Common myeloid progenitor, CD34-positive (primary cell): Measurements from ENCODE around the gene SLC25A39.
A peak's percentile ranks its signal among the peaks of the same experiment; 100 is the strongest.

Experiments used
- CTCF ChIA-PET: fragments of 350-600 bp; sonication (Branson Sonifier 250); formaldehyde crosslinking; loops from one replicate; lab custom pipeline; 2021; ENCODE audit warnings: antibody characterized with exemption; lab: Charles Lee
- POLR2A ChIA-PET: fragments of 350-600 bp; sonication (Branson Sonifier 250); formaldehyde crosslinking; loops from one replicate; lab custom pipeline; 2021; ENCODE audit warnings: antibody characterized with exemption; lab: Charles Lee
- DNase-seq, 3 donors: peaks; one replicate each; pipeline versions ENCODE4 v3.0.0 to v3.0.0-alpha.2; 2013
- H3K27ac ChIP-seq, 2 experiments: 1 replicate in 1 of 2; 2 replicates in 1 of 2; pipeline ENCODE4 v1.7.0; 2013; ENCODE audit warnings: inconsistent platforms in 2 of 2, low read length in 2 of 2, mild to moderate bottlenecking in 2 of 2, low read depth in 1 of 2, moderate library complexity in 1 of 2; ENCODE audit not compliant: severe bottlenecking in 2 of 2, insufficient read depth in 1 of 2, poor library complexity in 1 of 2
- H3K27me3 ChIP-seq, 5 experiments: replicated peaks in 2 of 5; 1 replicate in 3 of 5; 2 replicates in 2 of 5; pipeline versions ENCODE4 v1.6.1 to v1.7.0; 2013; ENCODE audit warnings: low read length in 4 of 5, mild to moderate bottlenecking in 2 of 5, moderate library complexity in 2 of 5, inconsistent platforms in 1 of 5; ENCODE audit not compliant: insufficient read depth in 5 of 5, control insufficient read depth in 4 of 5
- H3K36me3 ChIP-seq, 4 experiments: 1 replicate in 2 of 4; 2 replicates in 2 of 4; pipeline versions ENCODE4 v1.6.1 to v1.7.0; 2013; ENCODE audit warnings: low read length in 3 of 4, control low read depth in 1 of 4, mild to moderate bottlenecking in 1 of 4; ENCODE audit not compliant: control insufficient read depth in 4 of 4, insufficient read depth in 4 of 4
- H3K4me1 ChIP-seq, 4 experiments: 1 replicate in 3 of 4; 2 replicates in 1 of 4; pipeline versions ENCODE4 v1.6.1 to v1.7.1; 2013; ENCODE audit warnings: low read length in 3 of 4, mild to moderate bottlenecking in 3 of 4, control low read depth in 1 of 4, inconsistent platforms in 1 of 4, moderate library complexity in 1 of 4; ENCODE audit not compliant: control insufficient read depth in 4 of 4, insufficient read depth in 4 of 4; ENCODE audit errors: control extremely low read depth in 1 of 4
- H3K4me3 ChIP-seq, 7 experiments: 1 replicate in 4 of 7; 2 replicates in 3 of 7; pipeline versions ENCODE4 v1.5.1 to v1.7.0; 2013; ENCODE audit warnings: mild to moderate bottlenecking in 7 of 7, low read length in 6 of 7, moderate library complexity in 6 of 7, inconsistent platforms in 2 of 7, low read depth in 2 of 7, control low read depth in 1 of 7; ENCODE audit not compliant: insufficient read depth in 4 of 7, control insufficient read depth in 1 of 7; ENCODE audit errors: extremely low read depth in 1 of 7
- H3K9me3 ChIP-seq, 5 experiments: 1 replicate in 4 of 5; 2 replicates in 1 of 5; pipeline versions ENCODE4 v1.6.1 to v1.7.1; 2013; ENCODE audit warnings: low read length in 4 of 5, mild to moderate bottlenecking in 2 of 5, inconsistent platforms in 1 of 5, low read depth in 1 of 5, moderate library complexity in 1 of 5; ENCODE audit not compliant: control insufficient read depth in 4 of 5, insufficient read depth in 2 of 5; ENCODE audit errors: control extremely low read depth in 1 of 5
- whole genome bisulfite sequencing: methylation state at CpG from one replicate; pipeline ENCODE4 v1.1.5; 2013; ENCODE audit not compliant: insufficient coverage; 5-methylcytosine and 5-hydroxymethylcytosine counted together

SLC25A39 gene

DNA sequence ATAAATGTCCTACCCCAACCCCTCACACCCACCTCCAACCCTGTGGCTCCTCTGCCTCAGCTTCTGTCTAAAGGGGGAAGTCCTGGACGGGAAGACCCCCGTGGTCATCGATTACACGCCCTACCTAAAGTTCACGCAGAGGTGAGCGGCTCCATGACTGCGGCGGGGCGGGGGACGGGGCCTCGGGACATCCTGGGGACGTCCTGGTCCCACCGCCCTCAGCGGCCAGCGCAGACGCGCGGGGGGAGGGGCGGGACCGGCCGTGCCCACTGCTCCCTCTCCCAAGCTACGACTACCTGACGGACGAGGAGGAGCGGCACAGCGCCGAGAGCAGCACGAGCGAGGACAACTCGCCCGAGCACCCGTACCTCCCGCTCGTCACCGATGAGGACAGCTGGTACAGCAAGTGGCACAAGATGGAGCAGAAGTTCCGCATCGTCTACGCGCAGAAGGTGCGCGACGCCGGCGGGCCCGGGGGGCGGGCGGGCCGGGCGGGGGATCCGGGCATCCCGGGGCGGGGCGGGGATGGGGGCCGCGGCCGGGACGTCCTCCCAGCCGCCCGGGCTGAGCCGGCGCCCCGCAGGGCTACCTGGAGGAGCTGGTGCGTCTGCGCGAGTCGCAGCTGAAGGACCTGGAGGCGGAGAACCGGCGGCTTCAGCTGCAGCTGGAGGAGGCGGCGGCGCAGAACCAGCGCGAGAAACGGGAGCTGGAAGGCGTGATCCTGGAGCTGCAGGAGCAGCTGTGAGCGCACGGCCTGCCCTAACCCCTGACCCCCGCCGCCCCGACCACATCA, 9.6 kb downstream of the SLC25A39 start:
- H3K4me3 ChIP-seq: peak overlapping the region in 4 of 7 experiments; percentile 36 to 76 (median 56)

DNA sequence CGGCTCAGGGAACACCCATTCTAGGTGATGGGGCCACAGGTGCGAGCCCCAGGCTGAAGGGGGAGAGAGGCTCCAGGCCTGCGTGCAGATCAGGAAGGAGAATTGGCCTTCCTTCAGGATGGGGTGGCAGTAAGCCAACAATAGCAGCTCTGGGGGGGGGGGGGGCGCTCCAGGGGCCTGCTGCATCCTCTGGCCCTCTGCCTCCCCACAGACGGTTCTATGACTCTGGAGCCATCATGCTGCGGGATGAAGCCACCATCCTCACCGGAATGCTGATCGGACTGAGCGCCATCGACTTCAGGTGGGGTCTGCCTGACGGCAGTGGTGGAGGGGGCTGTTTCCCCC, 10.1 kb downstream of the SLC25A39 start:
- ChIA-PET POLR2A (interaction anchor here (0.9 kb wide), 1 partner anchor 9 kb away, joined by 3 read pairs; no protein-coding TSS in a partner anchor), CTCF (interaction anchor here (1.0 kb wide), 1 partner anchor 37 kb away, joined by 3 read pairs; no protein-coding TSS in a partner anchor)
- WGBS: 52% methylated on average over 6 of the region's 11 CpGs
- Histone ChIP-seq H3K4me1 (peaks cover 0 to 12% (median 6%) of the 10 kb centered on the region in 4 experiments), H3K4me3 (peak overlapping the region in 3 of 7 experiments; percentile 55 to 76 (median 56)), H3K9me3 (no peaks in the 10 kb centered on the region), H3K27me3 (peaks cover 9 to 53% (median 31%) of the 10 kb centered on the region in 5 experiments), H3K36me3 (peaks cover 0 to 3% (median 1%) of the 10 kb centered on the region in 4 experiments), H3K27ac (no peak overlapping the region)
- DNase-seq: no peak

More for the DNA sequence above, 9.6 kb downstream of the SLC25A39 start:
- no peak overlapping the region for H3K27ac ChIP-seq
- peaks cover 0 to 8% (median 6%) of the 10 kb centered on the region in 4 experiments for H3K36me3 ChIP-seq
- H3K9me3 ChIP-seq: no peaks in the 10 kb centered on the region
- CTCF ChIA-PET: interaction anchor here (1.0 to 1.2 kb wide), 2 partner anchors 36 to 90 kb away, joined by 3 read pairs; no protein-coding TSS in a partner anchor
- H3K4me1 ChIP-seq: peaks cover 0 to 12% (median 6%) of the 10 kb centered on the region in 4 experiments
- under 1% methylated on average over 54 of the region's 81 CpGs for WGBS
- H3K27me3 ChIP-seq: peaks cover 9 to 53% (median 31%) of the 10 kb centered on the region in 5 experiments
- POLR2A ChIA-PET: interaction anchor here (0.6 to 0.9 kb wide), 2 partner anchors 9 to 97 kb away, joined by 3 read pairs; no protein-coding TSS in a partner anchor
- peak in 2 of 3 donors; percentile 60 to 69 for DNase-seq

DNA sequence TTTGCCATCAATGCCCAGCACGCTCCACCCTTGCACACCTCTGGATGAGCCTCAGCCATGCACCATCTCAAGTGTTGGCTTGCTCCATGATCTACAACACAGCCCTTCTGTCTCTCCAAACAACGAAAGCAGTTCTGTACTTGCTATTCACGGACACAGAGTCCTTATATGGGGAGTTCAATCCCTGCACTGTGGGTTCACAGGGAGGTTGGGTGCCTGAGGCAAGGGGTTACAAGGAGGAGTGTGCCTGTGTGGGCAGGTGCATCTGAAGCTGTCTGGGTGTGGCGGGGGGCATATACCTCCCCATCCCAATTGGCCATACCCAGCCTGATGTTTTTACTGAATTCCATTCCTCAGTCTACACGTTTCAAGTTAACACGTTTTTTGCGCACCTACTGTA, 10.6 kb downstream of the SLC25A39 start:
- CTCF ChIA-PET: interaction anchor here (1.0 kb wide), 1 partner anchor 37 kb away, joined by 3 read pairs; no protein-coding TSS in a partner anchor
- POLR2A ChIA-PET: no interaction called here
- no peak overlapping the region for H3K27ac ChIP-seq
- peaks cover 9 to 53% (median 31%) of the 10 kb centered on the region in 5 experiments for H3K27me3 ChIP-seq
- H3K9me3 ChIP-seq: no peaks in the 10 kb centered on the region
- no peak overlapping the region for H3K4me3 ChIP-seq
- H3K36me3 ChIP-seq: no peaks in the 10 kb centered on the region
- no peak for DNase-seq
- peaks cover 0 to 16% (median 8%) of the 10 kb centered on the region in 4 experiments for H3K4me1 ChIP-seq
- WGBS: 100% methylated on average over 3 of the region's 7 CpGs

DNA sequence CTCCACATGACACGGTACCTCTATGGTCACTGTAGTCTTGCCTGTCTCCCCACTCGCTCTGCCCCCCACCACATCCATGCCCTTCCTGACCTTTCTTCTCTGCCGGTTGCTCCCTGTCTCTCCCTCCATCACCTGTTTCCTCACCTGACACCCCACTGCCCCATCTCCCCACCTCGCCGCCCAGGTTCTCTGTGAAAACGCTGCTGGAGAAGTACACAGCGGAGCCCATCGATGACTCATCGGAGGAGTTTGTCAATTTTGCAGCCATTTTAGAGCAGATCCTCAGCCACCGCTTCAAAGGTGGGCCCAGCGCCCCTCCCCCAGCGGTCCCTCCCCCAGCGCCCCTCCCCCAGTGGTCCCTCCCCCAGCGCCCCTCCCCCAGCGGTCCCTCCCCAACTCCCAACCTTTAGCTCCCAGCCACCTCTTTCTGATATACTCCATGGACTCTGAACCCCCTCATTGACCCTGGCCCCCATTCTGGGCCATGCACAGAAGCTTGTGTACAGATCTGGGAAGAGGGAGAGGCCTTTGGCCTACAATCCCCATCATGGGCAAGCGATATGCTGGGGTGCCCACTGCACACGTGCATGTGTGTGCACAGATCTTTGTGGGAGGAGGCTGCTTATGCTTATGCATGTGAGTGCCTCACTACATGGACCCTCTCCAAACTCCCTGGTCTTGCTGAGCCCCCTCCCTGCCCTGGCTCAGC, 12.1 kb downstream of the SLC25A39 start:
- 93% methylated on average over 11 of the region's 17 CpGs for WGBS

DNA sequence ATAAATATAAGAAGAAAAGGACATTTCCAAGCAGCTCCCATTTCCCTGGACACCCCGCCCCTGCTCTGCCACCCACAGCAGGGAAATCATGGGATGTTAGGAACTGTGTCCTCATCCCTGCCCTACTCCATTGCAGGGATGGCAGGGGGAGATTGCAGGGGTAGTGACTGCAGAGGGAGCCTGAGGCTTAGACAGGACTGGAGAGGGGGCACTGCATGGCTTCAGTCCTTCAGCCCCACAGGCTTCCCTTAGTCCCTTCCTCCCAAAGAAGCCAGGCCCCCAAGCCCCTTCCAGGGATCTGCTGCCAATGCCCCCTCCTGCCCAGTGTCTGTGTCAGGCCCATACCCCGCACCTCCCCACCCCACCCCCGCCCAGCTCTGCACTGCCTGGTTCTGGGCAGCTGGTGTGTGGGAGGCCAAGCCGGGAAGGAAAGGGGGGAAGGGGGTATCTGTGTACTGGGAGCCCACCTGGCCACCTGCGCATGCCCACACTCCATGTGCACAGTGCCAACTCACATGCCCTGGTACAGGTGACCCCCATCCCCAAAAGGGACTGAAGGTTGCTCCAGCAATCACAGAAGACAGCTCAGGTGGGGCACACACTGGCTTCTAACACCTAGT, 13.0 kb downstream of the SLC25A39 start:
- Histone ChIP-seq H3K9me3 (no peaks in the 10 kb centered on the region), H3K36me3 (no peaks in the 10 kb centered on the region), H3K4me3 (no peak overlapping the region), H3K27me3 (peaks cover 2 to 47% (median 30%) of the 10 kb centered on the region in 5 experiments), H3K4me1 (peaks cover 0 to 27% (median 18%) of the 10 kb centered on the region in 4 experiments), H3K27ac (no peak overlapping the region)
- CTCF ChIA-PET: interaction anchor here (1.1 to 2.7 kb wide), 2 partner anchors 17 to 101 kb away, joined by 3 to 11 read pairs; no protein-coding TSS in a partner anchor
- DNase-seq: no peak
- POLR2A ChIA-PET: no interaction called here
- 100% methylated on average over 1 of the region's 5 CpGs for WGBS

More for the DNA sequence above, 12.1 kb downstream of the SLC25A39 start:
- Histone ChIP-seq H3K36me3 (no peaks in the 10 kb centered on the region), H3K9me3 (no peaks in the 10 kb centered on the region), H3K4me1 (peaks cover 0 to 26% (median 17%) of the 10 kb centered on the region in 4 experiments), H3K27ac (no peak overlapping the region), H3K4me3 (no peak overlapping the region), H3K27me3 (peaks cover 6 to 47% (median 30%) of the 10 kb centered on the region in 5 experiments)
- DNase-seq: no peak
- ChIA-PET CTCF (no interaction called here), POLR2A (no interaction called here)

DNA sequence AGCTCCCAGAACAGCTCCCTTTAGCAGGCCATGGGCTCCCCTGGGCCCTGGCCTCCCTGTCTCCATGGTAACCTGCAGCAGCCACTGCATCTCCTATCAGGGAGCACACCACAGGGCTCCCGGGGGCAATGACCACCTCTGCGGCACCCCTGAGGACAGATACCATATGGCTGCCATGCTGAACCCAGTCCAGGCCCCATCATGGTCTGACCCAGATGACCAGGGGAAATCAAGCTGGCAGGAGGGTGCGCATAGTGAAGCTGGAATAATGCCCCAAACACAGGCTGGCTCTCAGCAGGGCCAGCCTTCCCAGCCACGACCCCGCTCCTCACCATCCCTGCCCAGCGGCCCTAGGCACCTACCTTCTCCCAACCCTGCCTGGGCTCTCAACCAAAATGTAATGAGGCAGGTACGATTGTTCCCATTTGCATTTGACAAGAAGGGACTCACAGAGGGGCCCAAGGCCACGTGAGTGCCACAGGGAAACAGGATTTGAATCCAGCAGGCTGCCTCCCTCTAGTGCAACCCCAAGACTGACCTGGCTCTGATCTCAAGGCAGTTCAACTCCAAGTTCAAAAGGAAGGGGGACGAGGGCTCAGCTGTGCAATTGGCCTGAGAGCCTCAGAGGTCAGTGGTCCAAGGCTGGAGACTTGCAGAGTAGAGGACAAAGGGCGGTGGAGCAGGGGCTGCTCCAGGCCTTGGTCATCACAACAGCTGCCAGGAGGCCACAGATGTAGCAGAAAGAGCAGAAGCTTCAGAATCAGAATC, 13.8 kb downstream of the SLC25A39 start:
- peaks cover 0 to 24% (median 17%) of the 10 kb centered on the region in 4 experiments for H3K4me1 ChIP-seq
- POLR2A ChIA-PET: no interaction called here
- no peak overlapping the region for H3K27ac ChIP-seq
- no peak for DNase-seq
- no peak overlapping the region for H3K4me3 ChIP-seq
- H3K36me3 ChIP-seq: no peaks in the 10 kb centered on the region
- H3K9me3 ChIP-seq: no peaks in the 10 kb centered on the region
- CTCF ChIA-PET: interaction anchor here (1.1 to 2.7 kb wide), 3 partner anchors 9 to 100 kb away, joined by 3 to 11 read pairs (median 4); no protein-coding TSS in a partner anchor
- 93% methylated on average over 9 of the region's 10 CpGs for WGBS
- H3K27me3 ChIP-seq: peaks cover 2 to 41% (median 23%) of the 10 kb centered on the region in 5 experiments
